HepG2 (cell line): Measurements from ENCODE around the gene PRMT5. TPM values are rescaled to one million over a fixed set of nuclear protein-coding genes. Genes with fewer than 3 reads are reported as not detected.

Source experiments
- AFF4 ChIP-seq: sonication (generic); formaldehyde crosslinking; IDR thresholded peaks from 2 replicates; pipeline ENCODE4 v1.4.0; 2020; ENCODE audit warnings: missing genetic modification reagents
- ARID5B ChIP-seq: IDR thresholded peaks from 2 replicates; pipeline ENCODE4 v1.4.0; 2020; ENCODE audit warnings: mild to moderate bottlenecking, missing genetic modification reagents
- BORCS8-MEF2B ChIP-seq: sonication (generic); formaldehyde crosslinking; IDR thresholded peaks from 2 replicates; pipeline ENCODE4 v1.8.0; 2022; ENCODE audit warnings: mild to moderate bottlenecking, missing genetic modification reagents
- BRD4 ChIP-seq: sonication (generic); formaldehyde crosslinking; IDR thresholded peaks from 2 replicates; pipeline ENCODE4 v1.4.0; 2020; ENCODE audit warnings: missing genetic modification reagents
- DZIP1 ChIP-seq: sonication (generic); formaldehyde crosslinking; IDR thresholded peaks from 2 replicates; pipeline ENCODE4 v1.5.0; 2020; ENCODE audit warnings: mild to moderate bottlenecking, missing genetic modification reagents
- ETV6 ChIP-seq: sonication (generic); formaldehyde crosslinking; conservative IDR thresholded peaks from 2 replicates; pipeline ENCODE4 v1.4.0; 2020; ENCODE audit warnings: missing genetic modification reagents
- FOXJ3 ChIP-seq: sonication (generic); formaldehyde crosslinking; IDR thresholded peaks from 2 replicates; pipeline ENCODE4 v1.4.0; 2020; ENCODE audit warnings: missing genetic modification reagents, mild to moderate bottlenecking, borderline replicate concordance
- JUN ChIP-seq: sonication (generic); formaldehyde crosslinking; IDR thresholded peaks from 2 replicates; pipeline ENCODE4 v1.4.0; 2020; ENCODE audit warnings: mild to moderate bottlenecking, missing genetic modification reagents
- NFYB ChIP-seq: sonication (generic); formaldehyde crosslinking; IDR thresholded peaks from 2 replicates; pipeline ENCODE4 v1.4.0; 2020; ENCODE audit warnings: missing genetic modification reagents
- NONO ChIP-seq, 2 experiments: fragments of 450-650 bp in 1 of 2; sonication (generic) in 1 of 2; formaldehyde crosslinking in 1 of 2; IDR thresholded peaks in 1 of 2; conservative IDR thresholded peaks in 1 of 2; 2 replicates each; pipeline versions ENCODE4 v1.6.1 to v1.8.0; 2017 to 2022; ENCODE audit warnings: mild to moderate bottlenecking in 1 of 2, missing genetic modification reagents in 1 of 2, moderate library complexity in 1 of 2
- PAX8 ChIP-seq: sonication (generic); formaldehyde crosslinking; IDR thresholded peaks from 2 replicates; pipeline ENCODE4 v1.8.0; 2022; ENCODE audit warnings: mild to moderate bottlenecking, missing genetic modification reagents, borderline replicate concordance
- PBX2 ChIP-seq: IDR thresholded peaks from 2 replicates; pipeline ENCODE4 v1.6.1; 2016; ENCODE audit warnings: control low read depth
- POLR2AphosphoS2 ChIP-seq: IDR thresholded peaks from 2 replicates; pipeline ENCODE4 v1.6.1; 2011; ENCODE audit warnings: low read depth, low read length, improper control_type of control experiment
- SSRP1 ChIP-seq: IDR thresholded peaks from 2 replicates; pipeline ENCODE4 v1.6.1; 2016; ENCODE audit warnings: control low read depth
- STAG1 ChIP-seq: sonication (generic); formaldehyde crosslinking; IDR thresholded peaks from 2 replicates; pipeline ENCODE4 v1.4.0; 2020; ENCODE audit warnings: missing genetic modification reagents
- ZBTB20 ChIP-seq: sonication (generic); formaldehyde crosslinking; IDR thresholded peaks from 2 replicates; pipeline ENCODE4 v1.8.1; 2023; ENCODE audit warnings: missing genetic modification reagents, low read depth, mild to moderate bottlenecking, borderline replicate concordance
- ZNF768 ChIP-seq: sonication (generic); formaldehyde crosslinking; IDR thresholded peaks from 2 replicates; pipeline ENCODE4 v1.4.0; 2020; ENCODE audit warnings: missing genetic modification reagents
- ZNF891 ChIP-seq: sonication (generic); formaldehyde crosslinking; IDR thresholded peaks from 2 replicates; pipeline ENCODE4 v1.5.0; 2020; ENCODE audit warnings: mild to moderate bottlenecking, missing genetic modification reagents
- polyA plus RNA-seq, 8 experiments: library from polyadenylated mRNA; depleted of rRNA in 3 of 8; stranded (reverse) in 7 of 8; unstranded in 1 of 8; fragments of >200 nt; fragmentation: Illumina TruSeq in 4 of 8; extraction: Trizol in 4 of 8; gene quantifications; 2 replicates each; pipeline versions ENCODE4 v1.2.1 to v1.2.3, GENCODE V29; 2011 to 2016; ENCODE audit warnings: low read depth in 4 of 8, missing spikeins in 1 of 8, mixed read lengths in 1 of 8; ENCODE audit not compliant: insufficient read depth in 1 of 8
- total RNA-seq, 5 experiments: library from RNA; depleted of rRNA; stranded (reverse); fragments of >200 nt; fragmentation: Illumina TruSeq; extraction: Trizol; gene quantifications; 2 replicates each; pipeline ENCODE4 v1.2.3, GENCODE V29; 2016; ENCODE audit warnings: low read depth in 1 of 5

PRMT5 gene
- total and polyA plus RNA-seq, 2 of the 13 experiments (the other 11 are each of a cell fraction or from before 2014, with no cell fraction given), result 210 to 354 TPM

- peak; percentile 64 for TF ChIP-seq ARID5B (CRISPR knock-in tag)
- TF ChIP-seq BORCS8-MEF2B (CRISPR knock-in tag), result peak; percentile 68; the same call in 1 of the 2 replicates
- no peak for TF ChIP-seq AFF4 (CRISPR knock-in tag)
- TF ChIP-seq SSRP1 (CRISPR knock-in tag), result no peak
- TF ChIP-seq BRD4, result no peak
- no peak for TF ChIP-seq DZIP1 (CRISPR knock-in tag)
- TF ChIP-seq NFYB (CRISPR knock-in tag), result no peak
- TF ChIP-seq STAG1 (CRISPR knock-in tag), result peak; percentile 86
- no peak for TF ChIP-seq FOXJ3 (CRISPR knock-in tag)
- no peak for TF ChIP-seq PBX2 (CRISPR knock-in tag)
- TF ChIP-seq NONO (IDR thresholded peaks at IDR 0.05), result no peak
- 0 out of 2 replicates have a peak, but pooled peaks have one; percentile 17 for TF ChIP-seq NONO (CRISPR knock-in tag; conservative IDR thresholded peaks at IDR 0.05)
- TF ChIP-seq ZBTB20 (CRISPR knock-in tag), result peak; percentile 47; the same call in 1 of the 2 replicates
- TF ChIP-seq ZNF891, result no peak
- no peak for TF ChIP-seq JUN (CRISPR knock-in tag)
- no peak for TF ChIP-seq POLR2AphosphoS2
- TF ChIP-seq ETV6 (CRISPR knock-in tag), result no peak
- TF ChIP-seq PAX8 (CRISPR knock-in tag), result no peak
- TF ChIP-seq ZNF768, result 0 out of 2 replicates have a peak, but pooled peaks have one; percentile 7
These were observed 56.9 kb downstream of the PRMT5 start (continued) for GRCh38 chr14:22872033-22872832.
